ENCODE results near the gene CD99L2. TPM values are rescaled to one million over a fixed set of nuclear protein-coding genes. Genes with fewer than 3 reads are reported as not detected.

The CD99L2 gene
- total and polyA plus RNA-seq, 4 donors, result 22.3 to 39.6 (median 23.8) TPM

Other genes with a start within 250 kb of the CD99L2 start
- gene MTMR1, start 205.3 kb downstream of the CD99L2 start, total RNA-seq, result 10 to 100 TPM; 21.6 to 37.6 TPM
- 10 to 100 TPM; 10.0 to 10.3 TPM for gene MTMR1, start 205.3 kb downstream of the CD99L2 start, polyA plus RNA-seq
- 10 to 100 TPM; 19.3 to 44.9 TPM for gene HMGB3, start 84.7 kb upstream of the CD99L2 start, total RNA-seq
- gene HMGB3, start 84.7 kb upstream of the CD99L2 start, polyA plus RNA-seq, result 10 to 100 TPM; 27.7 to 71.7 TPM

Measured in lung (tissue), 4 donors.